Gastrocnemius medialis (tissue), 4 donors: Measurements from ENCODE around the gene THRA. TPM values are rescaled to one million over a fixed set of nuclear protein-coding genes. Genes with fewer than 3 reads are reported as not detected.

Source experiments
- ATAC-seq, 2 donors: fragments of 150-250 bp; one replicate each; pipeline ENCODE4 v1.9.1; 2016
- DNase-seq, 2 donors: peaks; one replicate each; pipeline ENCODE4 v3.0.0-alpha.2; 2019
- H3K27ac ChIP-seq, 4 donors: fragments of 200-600 bp; sonication (generic); 1 replicate in 1 of 4; 2 replicates in 3 of 4; pipeline ENCODE4 v1.5.1; 2016 to 2018; ENCODE audit warnings: mild to moderate bottlenecking in 2 of 4, moderate library complexity in 1 of 4
- H3K27me3 ChIP-seq, 3 donors: fragments of 200-600 bp; sonication (generic) in 2 of 3; 1 replicate in 1 of 3; 2 replicates in 2 of 3; pipeline versions ENCODE4 v1.5.1 to v1.6.0; 2016 to 2019; ENCODE audit warnings: mild to moderate bottlenecking in 1 of 3, moderate library complexity in 1 of 3
- H3K36me3 ChIP-seq, 2 donors: fragments of 200-600 bp; sonication (generic) in 1 of 2; one replicate each; pipeline ENCODE4 v1.5.1; 2017 to 2018
- H3K4me1 ChIP-seq, 2 donors: fragments of 200-600 bp; sonication (generic) in 1 of 2; one replicate each; pipeline ENCODE4 v1.5.1; 2016 to 2017; ENCODE audit warnings: mild to moderate bottlenecking in 2 of 2
- H3K4me3 ChIP-seq, 4 donors: fragments of 200-600 bp; sonication (generic) in 3 of 4; 1 replicate in 1 of 4; 2 replicates in 3 of 4; pipeline ENCODE4 v1.5.1; 2016 to 2019; ENCODE audit warnings: mild to moderate bottlenecking in 2 of 4
- H3K9me3 ChIP-seq, 3 donors: fragments of 200-600 bp; sonication (generic) in 2 of 3; 1 replicate in 1 of 3; 2 replicates in 2 of 3; pipeline ENCODE4 v1.5.1; 2016 to 2019
- CTCF ChIP-seq, 5 experiments: fragments of 450-650 bp in 3 of 5; fragments of 200-600 bp in 2 of 5; sonication (generic) in 2 of 5; IDR thresholded peaks in 4 of 5; conservative IDR thresholded peaks in 1 of 5; 1 replicate in 4 of 5; 2 replicates in 1 of 5; pipeline ENCODE4 v1.5.1; 2016 to 2019; ENCODE audit warnings: antibody characterized with exemption in 5 of 5, mild to moderate bottlenecking in 3 of 5, moderate library complexity in 3 of 5
- POLR2A ChIP-seq, 2 donors: fragments of 450-650 bp; IDR thresholded peaks; one replicate each; pipeline ENCODE4 v1.6.1; 2017; ENCODE audit warnings: antibody characterized with exemption in 2 of 2, mild to moderate bottlenecking in 2 of 2, moderate library complexity in 2 of 2
- in situ Hi-C, 4 donors: fragments of 200-750 bp; cut with MboI; loops; one replicate each; pipeline versions ENCODE4 v1.15.0 to v1.8.0; 2017; ENCODE audit warnings: low sequenced_read_pairs in 4 of 4
- intact Hi-C: fragments of 100-400 bp; cut with DNase I; formaldehyde crosslinking; loops from one replicate; pipeline ENCODE4 v1.15.1; 2023; ENCODE audit warnings: low total_unique reads
- total RNA-seq, 4 donors: library from RNA; depleted of rRNA; stranded (reverse); fragments of >200 nt; gene quantifications; one replicate each; pipeline versions ENCODE4 v1.1.0 to v1.2.3, GENCODE V29; 2016

The THRA gene
- total RNA-seq, 4 donors from 2014 or later = 42.2 to 71.6 (median 48.2) TPM

- H3K36me3 ChIP-seq = peaks cover 0 to 20% of the 10 kb centered on the region in 2 donors
- intact Hi-C loops = no loop called here
- no peak for DNase-seq
These were observed 13.8 kb downstream of the THRA start for GRCh38 chr17:40076591-40076990.

GRCh38 chr17:40079545-40079944, 16.8 kb downstream of the THRA start:
- in situ Hi-C loops (no loop called here), intact Hi-C loops (no loop called here)
- Histone ChIP-seq H3K9me3 (no peaks in the 10 kb centered on the region), H3K4me3 (no peak overlapping the region), H3K27ac (peak overlapping the region; percentile 1 to 98 (median 16)), H3K27me3 (no peaks in the 10 kb centered on the region), H3K4me1 (peaks cover 23 to 32% of the 10 kb centered on the region in 2 donors), H3K36me3 (peaks cover 0 to 32% of the 10 kb centered on the region in 2 donors)
- no peak for TF ChIP-seq CTCF (IDR thresholded peaks at IDR 0.05 in 4 of 5, conservative IDR thresholded peaks at IDR 0.05 in 1 of 5)
- TF ChIP-seq POLR2A (IDR thresholded peaks at IDR 0.05) = no peak
- ATAC-seq (no peak), DNase-seq (no peak)

More at GRCh38 chr17:40076591-40076990, 13.8 kb downstream of the THRA start:
- ATAC-seq = no peak
- in situ Hi-C loops = no loop called here
- peak overlapping the region; percentile 43 to 100 (median 100) for H3K27ac ChIP-seq
- H3K27me3 ChIP-seq = no peaks in the 10 kb centered on the region
- H3K4me1 ChIP-seq = peaks cover 51 to 56% of the 10 kb centered on the region in 2 donors
- TF ChIP-seq CTCF (IDR thresholded peaks at IDR 0.05 in 4 of 5, conservative IDR thresholded peaks at IDR 0.05 in 1 of 5) = no peak
- TF ChIP-seq POLR2A (IDR thresholded peaks at IDR 0.05) = no peak
- no peak overlapping the region for H3K4me3 ChIP-seq
- no peaks in the 10 kb centered on the region for H3K9me3 ChIP-seq

GRCh38 chr17:40084477-40084876, 21.7 kb downstream of the THRA start:
- in situ Hi-C loops = no loop called here
- Histone ChIP-seq H3K9me3 (no peaks in the 10 kb centered on the region), H3K27me3 (no peaks in the 10 kb centered on the region), H3K4me1 (peaks cover 7 to 9% of the 10 kb centered on the region in 2 donors), H3K36me3 (peaks cover 0 to 60% of the 10 kb centered on the region in 2 donors), H3K4me3 (no peak overlapping the region), H3K27ac (peak overlapping the region; percentile 51 to 98 (median 54))
- no peak for TF ChIP-seq POLR2A (IDR thresholded peaks at IDR 0.05)
- TF ChIP-seq CTCF (IDR thresholded peaks at IDR 0.05 in 4 of 5, conservative IDR thresholded peaks at IDR 0.05 in 1 of 5) = no peak
- no peak for ATAC-seq
- no peak for DNase-seq
- intact Hi-C loops = no loop called here

GRCh38 chr17:40086150-40087044, 23.6 kb downstream of the THRA start:
- DNase-seq (peak in 1 of 2 donors; percentile 62), ATAC-seq (peak; percentile 56 to 62)
- intact Hi-C loops = loop anchor here (1.0 to 2.0 kb wide), 2 partner anchors 24 to 74 kb away; partner anchors contain the start of gene THRA
- Histone ChIP-seq H3K4me3 (no peak overlapping the region), H3K27me3 (no peaks in the 10 kb centered on the region), H3K36me3 (peaks cover 0 to 64% of the 10 kb centered on the region in 2 donors), H3K4me1 (peaks cover 18 to 19% of the 10 kb centered on the region in 2 donors), H3K27ac (peak overlapping the region; percentile 69 to 98 (median 84)), H3K9me3 (no peaks in the 10 kb centered on the region)
- in situ Hi-C loops = no loop called here
- peak; percentile 95 to 97 (median 96) for TF ChIP-seq CTCF (IDR thresholded peaks at IDR 0.05 in 4 of 5, conservative IDR thresholded peaks at IDR 0.05 in 1 of 5)
- TF ChIP-seq POLR2A (IDR thresholded peaks at IDR 0.05) = no peak
